ENCODE data around the gene PHF12.

GRCh38 chr17:28982131-28982793 lies 30.9 kb upstream of the PHF12 start:
- no peak for TF ChIP-seq CTCF (conservative IDR thresholded peaks at IDR 0.05; ENCODE audit: low read depth, low read length)
- no peak for TF ChIP-seq CEBPB (IDR thresholded peaks at IDR 0.05; ENCODE audit: low read depth, low read length)
- no peak for TF ChIP-seq POLR2A (IDR thresholded peaks at IDR 0.05; ENCODE audit: low read depth, low read length)
- no peak for TF ChIP-seq MAFK (IDR thresholded peaks at IDR 0.05; ENCODE audit: low read depth, low read length)
- no peak for TF ChIP-seq ELK1 (IDR thresholded peaks at IDR 0.05; ENCODE audit: borderline replicate concordance, low read depth, low read length)
- TF ChIP-seq RAD21 (IDR thresholded peaks at IDR 0.05; ENCODE audit: low read length) = no peak
- no peak for TF ChIP-seq MAZ (IDR thresholded peaks at IDR 0.05; ENCODE audit: borderline replicate concordance, low read depth, low read length)
